ENCODE results near the gene PPARA.

PPARA gene

GRCh38 chr22:46272762-46273431 lies 122.6 kb downstream of the PPARA start:
- no peak for DNase-seq (ENCODE audit: low read depth, low spot score)

GRCh38 chr22:46273432-46274148 lies 123.3 kb downstream of the PPARA start:
- DNase-seq (ENCODE audit: low read depth, low spot score), result no peak

GRCh38 chr22:46274381-46274780 lies 124.1 kb downstream of the PPARA start:
- DNase-seq (ENCODE audit: low read depth, low spot score), result no peak

- no peak for DNase-seq (ENCODE audit: low read depth, low spot score)
Measured at GRCh38 chr22:46275455-46276122, 125.3 kb downstream of the PPARA start.

GRCh38 chr22:46276563-46276962 lies 126.2 kb downstream of the PPARA start:
- DNase-seq (ENCODE audit: low read depth, low spot score), result no peak

- DNase-seq (ENCODE audit: low read depth, low spot score), result no peak
Measured at GRCh38 chr22:46278656-46279645, 128.6 kb downstream of the PPARA start.

- no peak for DNase-seq (ENCODE audit: low read depth, low spot score)
Measured at GRCh38 chr22:46280063-46280817, 129.9 kb downstream of the PPARA start.

GRCh38 chr22:46280999-46281623 lies 130.8 kb downstream of the PPARA start:
- no peak for DNase-seq (ENCODE audit: low read depth, low spot score)

- DNase-seq (ENCODE audit: low read depth, low spot score), result no peak
Measured at GRCh38 chr22:46281866-46282678, 131.7 kb downstream of the PPARA start.

- no peak for DNase-seq (ENCODE audit: low read depth, low spot score)
Measured at GRCh38 chr22:46286006-46286405, 135.7 kb downstream of the PPARA start.

GRCh38 chr22:46286941-46287872 lies 136.9 kb downstream of the PPARA start:
- DNase-seq (ENCODE audit: low read depth, low spot score), result no peak

- DNase-seq (ENCODE audit: low read depth, low spot score), result no peak
Measured at GRCh38 chr22:46287873-46288751, 137.8 kb downstream of the PPARA start.

- DNase-seq (ENCODE audit: low read depth, low spot score), result no peak
Measured at GRCh38 chr22:46288846-46289243, 138.5 kb downstream of the PPARA start.

- no peak for DNase-seq (ENCODE audit: low read depth, low spot score)
Measured at GRCh38 chr22:46289244-46289891, 139.0 kb downstream of the PPARA start.

- no peak for DNase-seq (ENCODE audit: low read depth, low spot score)
Measured at GRCh38 chr22:46290121-46290842, 140.0 kb downstream of the PPARA start.
